CD4-positive, alpha-beta T cell (primary cell): Measurements from ENCODE around the gene EPS8L2. TPM values are rescaled to one million over a fixed set of nuclear protein-coding genes. Genes with fewer than 3 reads are reported as not detected.

Source experiments
- ATAC-seq: fragments of 200-7000 bp; cut with Tn5 transposase; one replicate; pipeline ENCODE4 v1.10.0; 2022; ENCODE audit warnings: mild to moderate bottlenecking; ENCODE audit not compliant: poor library complexity
- CTCF ChIA-PET: fragments of 350-600 bp; sonication (Branson Sonifier 250); formaldehyde crosslinking; loops from one replicate; lab custom pipeline; 2021; ENCODE audit warnings: antibody characterized with exemption, inconsistent platforms; lab: Charles Lee
- POLR2A ChIA-PET: fragments of 350-600 bp; sonication (Branson Sonifier 250); formaldehyde crosslinking; loops from one replicate; lab custom pipeline; 2021; ENCODE audit warnings: antibody characterized with exemption, inconsistent platforms; lab: Charles Lee
- DNase-seq, 14 experiments: peaks; one replicate each; pipeline ENCODE4 v3.0.0-alpha.2; 2013 to 2020; ENCODE audit warnings: mixed read lengths in 2 of 14
- H3K27ac ChIP-seq, 2 donors: one replicate each; pipeline versions ENCODE4 v1.5.1 to v1.7.0; 2013; ENCODE audit warnings: low read length in 2 of 2, low read depth in 1 of 2, mild to moderate bottlenecking in 1 of 2
- H3K27me3 ChIP-seq, 2 experiments: 1 replicate in 1 of 2; 2 replicates in 1 of 2; pipeline versions ENCODE4 v1.6.1 to v1.7.0; 2013; ENCODE audit warnings: low read length in 2 of 2, control low read depth in 1 of 2, mild to moderate bottlenecking in 1 of 2, moderate library complexity in 1 of 2; ENCODE audit not compliant: insufficient read depth in 2 of 2, control insufficient read depth in 1 of 2
- H3K36me3 ChIP-seq: one replicate; pipeline ENCODE4 v1.6.1; 2013; ENCODE audit warnings: low read length, control low read depth; ENCODE audit not compliant: insufficient read depth
- H3K4me1 ChIP-seq: one replicate; pipeline ENCODE4 v1.6.1; 2013; ENCODE audit warnings: low read length, control low read depth; ENCODE audit not compliant: insufficient read depth
- H3K4me3 ChIP-seq: one replicate; pipeline ENCODE4 v1.5.1; 2013; ENCODE audit warnings: mild to moderate bottlenecking, low read length, moderate library complexity
- H3K9me3 ChIP-seq, 2 experiments: 1 replicate in 1 of 2; 2 replicates in 1 of 2; pipeline versions ENCODE4 v1.6.1 to v1.7.0; 2013; ENCODE audit warnings: low read length in 2 of 2, mild to moderate bottlenecking in 2 of 2, control low read depth in 1 of 2, moderate library complexity in 1 of 2; ENCODE audit not compliant: control insufficient read depth in 1 of 2, insufficient read depth in 1 of 2
- H3K27ac Mint-ChIP-seq: one replicate; pipeline ENCODE4 v1.8.0; 2020; ENCODE audit warnings: mixed read lengths
- H3K27me3 Mint-ChIP-seq: one replicate; pipeline ENCODE4 v1.8.0; 2021; ENCODE audit warnings: mixed read lengths
- H3K36me3 Mint-ChIP-seq: one replicate; pipeline ENCODE4 v1.8.0; 2021; ENCODE audit warnings: low read depth, mixed read lengths
- H3K4me1 Mint-ChIP-seq: one replicate; pipeline ENCODE4 v1.8.0; 2021; ENCODE audit warnings: low read depth, mixed read lengths
- H3K4me3 Mint-ChIP-seq: one replicate; pipeline ENCODE4 v1.8.0; 2020; ENCODE audit warnings: mild to moderate bottlenecking, mixed read lengths
- H3K9me3 Mint-ChIP-seq: one replicate; pipeline ENCODE4 v1.8.0; 2020; ENCODE audit warnings: mixed read lengths
- CTCF ChIP-seq: fragments of 200-600 bp; IDR thresholded peaks from one replicate; pipeline ENCODE4 v1.8.0; 2022; ENCODE audit warnings: antibody characterized with exemption, mild to moderate bottlenecking
- intact Hi-C, 2 experiments: fragments of 100-400 bp; cut with DNase I in 1 of 2; cut with micrococcal nuclease in 1 of 2; formaldehyde crosslinking; loops; one replicate each; pipeline versions ENCODE4 v1.15.1 to v1.9.0; 2023 to 2025; cut with DNase I, micrococcal nuclease
- total RNA-seq, 174 experiments: library from RNA in 2 of 174; stranded (reverse) in 2 of 174; gene quantifications; one replicate each; pipeline ENCODE4 v1.2.3 and lab custom pipeline; 2021 to 2026

Gene EPS8L2
- total RNA-seq, 2 experiments from 2014 or later = 3.5 to 4.0 TPM

GRCh38 chr11:690738-691633 lies 15.0 kb upstream of the EPS8L2 start:
- ChIA-PET CTCF (interaction anchor here (1.2 kb wide), 1 partner anchor 136 kb away, joined by 4 read pairs; no protein-coding TSS in a partner anchor), POLR2A (interaction anchor here (0.7 to 1.4 kb wide), 3 partner anchors 86 to 128 kb away, joined by 3 to 4 read pairs (median 3); partner anchors contain the start of genes GATD1, PHRF1 and PNPLA2)
- Histone ChIP-seq H3K9me3 (no peaks in the 10 kb centered on the region), H3K36me3 (peaks cover 35% of the 10 kb centered on the region), H3K27me3 (no peaks in the 10 kb centered on the region), H3K4me1 (peaks cover 48% of the 10 kb centered on the region), H3K4me3 (no peak overlapping the region), H3K27ac (peak overlapping the region in 1 of 2 donors; percentile 26)
- no peak for ATAC-seq
- Mint-ChIP-seq H3K9me3 (no peaks in the 10 kb centered on the region), H3K27me3 (no peaks in the 10 kb centered on the region), H3K27ac (peak overlapping the region; percentile 96), H3K36me3 (peaks cover 52% of the 10 kb centered on the region), H3K4me3 (peak overlapping the region; percentile 89), H3K4me1 (peaks cover 36% of the 10 kb centered on the region)
- TF ChIP-seq CTCF = no peak
- DNase-seq = peak in 5 of 14 experiments; percentile 15 to 58 (median 27)
- intact Hi-C loops = loop anchor here (5.0 to 10.0 kb wide), 3 partner anchors 36 to 126 kb away; partner anchors contain the start of genes LMNTD2 (in 1 of the 2) and RASSF7 (in 1 of the 2)

GRCh38 chr11:691710-692590 lies 14.1 kb upstream of the EPS8L2 start:
- Histone ChIP-seq H3K27me3 (no peaks in the 10 kb centered on the region), H3K36me3 (peaks cover 26% of the 10 kb centered on the region), H3K4me1 (peaks cover 58% of the 10 kb centered on the region), H3K27ac (peak overlapping the region in 1 of 2 donors; percentile 56), H3K4me3 (no peak overlapping the region), H3K9me3 (no peaks in the 10 kb centered on the region)
- ChIA-PET CTCF (interaction anchor here (0.6 to 1.2 kb wide), 2 partner anchors 118 to 137 kb away, joined by 3 to 6 read pairs; partner anchors contain the start of gene RPLP2), POLR2A (interaction anchor here (1.1 to 1.4 kb wide), 2 partner anchors 85 to 116 kb away, joined by 3 to 4 read pairs; partner anchors contain the start of genes GATD1 and PHRF1)
- H3K4me3 Mint-ChIP-seq = peak overlapping the region; percentile 89
- no peaks in the 10 kb centered on the region for H3K9me3 Mint-ChIP-seq
- H3K4me1 Mint-ChIP-seq = peaks cover 42% of the 10 kb centered on the region
- DNase-seq = peak in 1 of 14 experiments; percentile 30
- no peak for TF ChIP-seq CTCF
- H3K36me3 Mint-ChIP-seq = peaks cover 44% of the 10 kb centered on the region
- peak overlapping the region; percentile 96 for H3K27ac Mint-ChIP-seq
- no peaks in the 10 kb centered on the region for H3K27me3 Mint-ChIP-seq
- no peak for ATAC-seq
- intact Hi-C loops = loop anchor here (5.0 to 10.0 kb wide), 3 partner anchors 35 to 127 kb away; partner anchors contain the start of genes LMNTD2 (in 1 of the 2) and RASSF7 (in 1 of the 2)
